AG09309 (cell line): ENCODE measurements around the gene HOXC9.

ENCODE experiments used
- DNase-seq: peaks from one replicate; pipeline ENCODE4 v3.0.0-alpha.2; 2010; ENCODE audit warnings: low read depth
- H3K4me3 ChIP-seq: 2 replicates; pipeline ENCODE4 v1.5.1; 2011; ENCODE audit warnings: mild to moderate bottlenecking, low read depth, low read length, moderate library complexity; ENCODE audit not compliant: control insufficient read depth
- TF ChIP-seq, protein P1 (sequence below): IDR thresholded peaks from 2 replicates; pipeline ENCODE4 v1.5.1; 2011; ENCODE audit warnings: mild to moderate bottlenecking, low read depth, low read length, inconsistent platforms; ENCODE audit not compliant: insufficient read depth, control insufficient read depth; ENCODE audit errors: missing control alignments

Gene HOXC9

DNA sequence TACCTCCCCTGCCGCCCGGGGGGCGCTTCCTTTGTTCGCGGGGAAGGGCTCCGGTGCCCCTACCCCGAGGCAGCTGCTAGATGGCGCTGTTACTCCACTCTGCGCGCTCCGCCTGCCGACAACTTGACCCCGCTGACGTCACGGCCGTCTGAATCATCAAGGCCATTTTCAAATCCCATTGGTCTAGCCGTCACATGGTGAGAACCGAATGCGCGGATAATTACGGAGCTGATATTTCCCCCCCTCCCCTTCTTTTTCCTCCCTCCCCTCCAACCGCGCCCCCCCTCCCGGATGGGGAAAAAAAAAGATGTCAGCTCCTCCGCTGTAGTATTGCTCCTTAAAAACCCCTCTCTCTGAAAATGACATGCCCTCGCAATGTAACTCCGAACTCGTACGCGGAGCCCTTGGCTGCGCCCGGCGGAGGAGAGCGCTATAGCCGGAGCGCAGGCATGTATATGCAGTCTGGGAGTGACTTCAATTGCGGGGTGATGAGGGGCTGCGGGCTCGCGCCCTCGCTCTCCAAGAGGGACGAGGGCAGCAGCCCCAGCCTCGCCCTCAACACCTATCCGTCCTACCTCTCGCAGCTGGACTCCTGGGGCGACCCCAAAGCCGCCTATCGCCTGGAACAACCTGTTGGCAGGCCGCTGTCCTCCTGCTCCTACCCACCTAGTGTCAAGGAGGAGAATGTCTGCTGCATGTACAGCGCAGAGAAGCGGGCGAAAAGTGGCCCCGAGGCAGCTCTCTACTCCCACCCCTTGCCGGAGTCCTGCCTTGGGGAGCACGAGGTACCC, 14.9 kb upstream of the HOXC9 start, which contains the start of gene HOXC10:
HOXC10 (plus strand) TSS at position 246 of the 791 bp plus-strand sequence; CDS start at position 360, 114 bp downstream.
- H3K4me3 ChIP-seq: peak within 1 kb of the TSS; percentile 64
- TF ChIP-seq, protein P1, sequence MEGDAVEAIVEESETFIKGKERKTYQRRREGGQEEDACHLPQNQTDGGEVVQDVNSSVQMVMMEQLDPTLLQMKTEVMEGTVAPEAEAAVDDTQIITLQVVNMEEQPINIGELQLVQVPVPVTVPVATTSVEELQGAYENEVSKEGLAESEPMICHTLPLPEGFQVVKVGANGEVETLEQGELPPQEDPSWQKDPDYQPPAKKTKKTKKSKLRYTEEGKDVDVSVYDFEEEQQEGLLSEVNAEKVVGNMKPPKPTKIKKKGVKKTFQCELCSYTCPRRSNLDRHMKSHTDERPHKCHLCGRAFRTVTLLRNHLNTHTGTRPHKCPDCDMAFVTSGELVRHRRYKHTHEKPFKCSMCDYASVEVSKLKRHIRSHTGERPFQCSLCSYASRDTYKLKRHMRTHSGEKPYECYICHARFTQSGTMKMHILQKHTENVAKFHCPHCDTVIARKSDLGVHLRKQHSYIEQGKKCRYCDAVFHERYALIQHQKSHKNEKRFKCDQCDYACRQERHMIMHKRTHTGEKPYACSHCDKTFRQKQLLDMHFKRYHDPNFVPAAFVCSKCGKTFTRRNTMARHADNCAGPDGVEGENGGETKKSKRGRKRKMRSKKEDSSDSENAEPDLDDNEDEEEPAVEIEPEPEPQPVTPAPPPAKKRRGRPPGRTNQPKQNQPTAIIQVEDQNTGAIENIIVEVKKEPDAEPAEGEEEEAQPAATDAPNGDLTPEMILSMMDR: peak; percentile 82
- DNase-seq: peak; percentile 87

DNA sequence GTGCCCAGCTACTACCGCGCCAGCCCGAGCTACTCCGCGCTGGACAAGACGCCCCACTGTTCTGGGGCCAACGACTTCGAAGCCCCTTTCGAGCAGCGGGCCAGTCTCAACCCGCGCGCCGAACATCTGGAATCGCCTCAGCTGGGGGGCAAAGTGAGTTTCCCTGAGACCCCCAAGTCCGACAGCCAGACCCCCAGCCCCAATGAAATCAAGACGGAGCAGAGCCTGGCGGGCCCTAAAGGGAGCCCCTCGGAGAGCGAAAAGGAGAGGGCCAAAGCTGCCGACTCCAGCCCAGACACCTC, 14.3 kb upstream of the HOXC9 start:
- TF ChIP-seq, protein P1: no peak
- no peak for DNase-seq
- peak overlapping the region; percentile 64 for H3K4me3 ChIP-seq

DNA sequence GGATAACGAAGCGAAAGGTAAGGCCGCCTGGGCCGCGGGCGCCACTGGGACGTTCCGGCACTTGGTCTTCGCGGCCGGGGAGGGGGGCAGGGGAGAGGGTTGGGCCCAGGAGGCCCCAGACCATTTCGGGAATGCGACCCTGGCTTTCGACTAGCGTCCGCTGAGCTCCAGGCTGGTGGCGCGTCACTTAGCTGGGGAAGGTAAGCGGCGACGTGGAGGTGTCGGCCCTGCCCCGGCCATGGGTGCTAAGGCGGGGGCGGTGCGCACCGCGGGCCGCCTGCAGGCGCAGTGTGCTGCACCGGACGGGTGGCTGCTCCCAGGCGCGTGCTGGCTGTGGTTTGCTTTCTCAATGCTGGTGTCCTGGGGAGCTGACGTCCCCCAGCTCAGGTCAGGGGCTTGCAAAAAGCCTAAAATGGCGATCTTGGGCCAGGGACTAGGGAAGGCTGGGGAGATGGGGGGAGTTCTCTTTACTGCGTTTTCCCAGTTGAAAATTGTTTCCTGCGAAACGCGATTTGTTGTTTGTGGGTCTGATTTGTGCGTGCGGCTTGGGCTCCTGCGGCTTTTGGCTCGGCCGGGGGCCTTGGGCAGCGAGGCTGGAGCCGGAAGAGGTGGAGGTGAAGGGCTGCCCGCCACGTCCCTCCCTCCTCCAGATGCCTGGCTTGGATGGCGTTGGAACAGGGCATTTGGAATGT, 13.8 kb upstream of the HOXC9 start:
- peak overlapping the region; percentile 64 for H3K4me3 ChIP-seq
- no peak for DNase-seq
- TF ChIP-seq, protein P1: no peak

DNA sequence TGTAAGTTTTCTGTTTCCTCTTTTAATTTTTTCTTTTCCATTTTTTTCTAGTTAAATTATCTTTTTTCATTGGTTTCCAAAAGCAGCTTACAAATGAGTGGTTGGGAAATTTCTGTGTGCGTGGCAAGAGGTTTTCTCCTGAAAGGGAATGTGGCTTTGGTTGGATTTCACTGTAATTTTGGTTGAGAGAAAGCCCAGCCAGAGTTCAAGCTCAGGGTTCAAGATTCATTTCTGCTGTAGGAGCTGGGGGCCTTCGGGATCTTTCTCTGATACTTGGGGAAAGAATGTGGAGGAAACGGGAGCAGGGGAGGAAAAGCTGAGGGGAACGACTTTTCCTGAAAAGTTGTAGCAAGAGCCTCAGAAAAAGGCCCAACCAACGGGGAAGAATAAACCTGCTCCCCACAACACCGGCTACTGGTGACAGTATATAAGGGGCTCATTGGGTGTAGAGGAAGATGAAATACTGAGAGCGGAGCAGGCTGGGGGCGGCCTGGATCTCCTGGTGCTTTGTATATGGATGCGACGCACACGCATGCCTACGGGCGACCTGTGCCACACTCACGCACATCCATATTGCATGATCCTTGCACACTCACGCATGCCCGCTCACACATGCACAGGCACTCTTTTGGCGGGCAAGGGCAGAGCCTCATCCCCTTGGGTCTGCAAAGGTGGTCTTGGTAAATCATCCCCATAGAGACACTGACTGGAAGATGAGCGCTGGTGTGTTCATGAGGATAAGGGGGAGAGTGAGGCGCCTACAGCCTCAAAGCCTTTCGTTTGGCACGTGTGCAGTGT, 13.1 kb upstream of the HOXC9 start:
- no peak for DNase-seq
- TF ChIP-seq, protein P1: no peak
- peak overlapping the region; percentile 64 for H3K4me3 ChIP-seq

DNA sequence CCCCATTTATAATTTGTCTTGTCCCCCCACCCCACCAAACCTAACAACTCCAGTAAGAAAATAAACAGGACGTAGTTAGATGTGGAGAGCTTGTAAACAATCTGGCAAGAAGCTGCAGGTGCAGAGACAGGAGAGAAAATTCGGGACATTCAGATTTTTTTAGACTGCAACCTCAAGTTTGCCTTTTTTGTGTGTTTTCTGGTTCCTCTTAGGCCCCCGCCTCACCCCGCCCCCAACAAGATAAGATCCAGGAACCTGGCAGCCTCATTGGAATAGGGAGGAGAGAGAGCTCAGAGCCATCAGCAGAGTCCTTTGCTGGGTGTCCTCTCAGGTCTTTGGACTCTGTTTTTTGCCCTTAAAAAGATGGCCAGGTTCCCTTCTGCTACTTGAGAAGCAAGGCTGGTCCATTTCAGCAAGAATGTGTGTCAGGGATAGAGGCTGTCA, 12.2 kb upstream of the HOXC9 start:
- H3K4me3 ChIP-seq: peak overlapping the region; percentile 64
- TF ChIP-seq, protein P1: no peak
- no peak for DNase-seq

DNA sequence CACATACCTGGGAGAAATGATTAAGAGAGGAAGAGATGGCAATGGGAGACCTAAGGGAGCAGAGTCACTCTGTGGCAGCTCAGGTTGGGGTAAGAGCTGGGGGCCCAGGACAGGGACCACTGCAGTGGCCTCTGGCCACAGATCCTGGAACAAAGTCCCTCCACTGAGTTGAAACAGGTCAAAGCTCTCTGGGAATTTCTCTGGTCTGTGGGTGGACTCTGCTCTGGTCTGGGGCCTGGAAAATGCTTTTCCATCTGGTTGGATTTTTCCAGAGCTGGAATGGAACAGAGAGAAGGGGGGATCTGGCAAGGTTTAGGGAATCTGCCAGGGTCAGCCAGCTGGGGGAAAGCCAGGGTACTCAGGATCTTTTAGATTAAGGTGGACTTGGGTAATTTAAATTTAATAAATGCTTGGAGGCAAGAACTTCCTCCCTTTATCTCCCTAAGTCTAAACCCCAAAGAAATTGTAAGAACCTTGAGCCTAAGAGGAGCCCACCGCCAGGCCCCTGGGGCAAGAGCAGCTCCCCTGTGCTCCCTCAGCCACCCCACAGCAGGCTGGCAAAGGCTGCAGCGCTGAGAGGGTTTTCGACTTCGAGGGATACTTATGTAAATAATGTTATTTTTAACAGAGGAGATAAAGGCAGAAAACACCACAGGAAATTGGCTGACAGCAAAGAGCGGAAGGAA, 11.3 kb upstream of the HOXC9 start:
- TF ChIP-seq, protein P1: no peak
- DNase-seq: no peak
- no peak overlapping the region for H3K4me3 ChIP-seq
